Measurements from ENCODE around the gene CAD. TPM values are rescaled to one million over a fixed set of nuclear protein-coding genes. Genes with fewer than 3 reads are reported as not detected.

Gene CAD
- total and polyA plus RNA-seq, 2 donors (not counting 3 experiments of a cell fraction or from before 2014, with no cell fraction given) = 60.3 to 91.4 TPM

DNA sequence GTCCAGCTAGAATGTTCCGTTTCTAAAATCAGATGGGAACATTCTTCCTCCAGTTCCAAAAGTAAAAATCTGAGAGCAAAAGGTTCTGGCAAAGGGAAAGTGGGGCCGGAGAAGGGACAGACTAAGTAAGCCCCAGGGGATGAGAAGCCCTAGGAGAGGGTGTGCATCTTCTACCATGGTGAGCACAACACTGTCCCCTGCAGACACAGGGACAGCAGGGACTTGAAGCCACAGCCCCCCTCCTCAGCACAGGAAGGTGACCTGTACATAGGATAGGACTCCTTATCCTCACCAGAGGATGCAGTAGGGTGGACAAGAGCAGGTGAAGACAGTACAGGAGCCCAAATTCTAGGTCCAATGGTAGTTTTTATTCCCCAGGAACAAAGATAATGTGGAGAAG is 17.9 kb upstream of the CAD start:
- Histone ChIP-seq H3K9me1 (replicated peaks; ENCODE audit: control insufficient read depth, extremely low read depth, insufficient read depth, low read length) (no peaks in the 10 kb centered on the region), H3K4me2 (ENCODE audit: insufficient read depth, low read length) (no peak overlapping the region), H3K27ac (ENCODE audit: insufficient read depth, low read depth, low read length) (no peak overlapping the region), H3K4me3 (replicated peaks in 1 of 3; ENCODE audit: insufficient read depth in 1 of 3, low read depth in 1 of 3, low read length in 3 of 3) (no peak overlapping the region), H3K4me1 (ENCODE audit: control insufficient read depth, extremely low read depth, insufficient read depth, low read length) (no peaks in the 10 kb centered on the region), H3K36me3 (ENCODE audit: control insufficient read depth in 2 of 2, extremely low read depth in 1 of 2, insufficient read depth in 2 of 2, low read length in 2 of 2) (peaks cover 10 to 24% of the 10 kb centered on the region in 2 experiments), H3K9me3 (replicated peaks; ENCODE audit: control insufficient read depth, insufficient read depth, low read length) (no peaks in the 10 kb centered on the region), H3K27me3 (ENCODE audit: control insufficient read depth in 2 of 2, insufficient read depth in 2 of 2, low read length in 2 of 2) (no peaks in the 10 kb centered on the region), H4K20me1 (replicated peaks; ENCODE audit: control insufficient read depth, extremely low read depth, insufficient read depth, low read length) (no peaks in the 10 kb centered on the region), H3K9ac (replicated peaks; ENCODE audit: extremely low read depth, insufficient read depth, low read length) (no peak overlapping the region), H3K79me2 (ENCODE audit: control insufficient read depth, insufficient read depth, low read length) (no peaks in the 10 kb centered on the region), H2AFZ (ENCODE audit: low read depth, low read length) (no peak overlapping the region)
- CTCF ChIA-PET = interaction anchor here (0.8 kb wide), 1 partner anchor 104 kb away, joined by 3 read pairs; no protein-coding TSS in a partner anchor
- dilution Hi-C loops (cut with MboI; ENCODE audit: extremely low pct_ligation_motif_present, low sequenced_read_pairs) = no loop called here
- intact Hi-C loops (cut with micrococcal nuclease) = no loop called here
- POLR2A ChIA-PET = no interaction called here
- DNase-seq (ENCODE audit: low read depth, low spot score) (no peak), FAIRE-seq (no peak)
- TF ChIP-seq FOS (IDR thresholded peaks at IDR 0.05; ENCODE audit: borderline replicate concordance, insufficient read depth, low read length) (no peak), EZH2 (IDR thresholded peaks at IDR 0.05; ENCODE audit: borderline replicate concordance, low read depth, low read length, severe bottlenecking) (no peak), POLR2A (IDR thresholded peaks at IDR 0.05; ENCODE audit: low read depth, low read length) (no peak), GATA2 (IDR thresholded peaks at IDR 0.05; ENCODE audit: insufficient read depth, insufficient read length, low read depth, low read length) (no peak), JUN (IDR thresholded peaks at IDR 0.05; ENCODE audit: borderline replicate concordance, insufficient read depth, insufficient read length, low read depth) (no peak), MYC (IDR thresholded peaks at IDR 0.05; ENCODE audit: low read depth, low read length) (no peak), POLR2AphosphoS5 (IDR thresholded peaks at IDR 0.05; ENCODE audit: insufficient read depth, low read depth, low read length) (no peak)
- TF ChIP-seq, protein P1, sequence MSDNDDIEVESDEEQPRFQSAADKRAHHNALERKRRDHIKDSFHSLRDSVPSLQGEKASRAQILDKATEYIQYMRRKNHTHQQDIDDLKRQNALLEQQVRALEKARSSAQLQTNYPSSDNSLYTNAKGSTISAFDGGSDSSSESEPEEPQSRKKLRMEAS (IDR thresholded peaks at IDR 0.05; ENCODE audit: insufficient read depth, insufficient read length) = no peak
- TF ChIP-seq, protein P2, sequence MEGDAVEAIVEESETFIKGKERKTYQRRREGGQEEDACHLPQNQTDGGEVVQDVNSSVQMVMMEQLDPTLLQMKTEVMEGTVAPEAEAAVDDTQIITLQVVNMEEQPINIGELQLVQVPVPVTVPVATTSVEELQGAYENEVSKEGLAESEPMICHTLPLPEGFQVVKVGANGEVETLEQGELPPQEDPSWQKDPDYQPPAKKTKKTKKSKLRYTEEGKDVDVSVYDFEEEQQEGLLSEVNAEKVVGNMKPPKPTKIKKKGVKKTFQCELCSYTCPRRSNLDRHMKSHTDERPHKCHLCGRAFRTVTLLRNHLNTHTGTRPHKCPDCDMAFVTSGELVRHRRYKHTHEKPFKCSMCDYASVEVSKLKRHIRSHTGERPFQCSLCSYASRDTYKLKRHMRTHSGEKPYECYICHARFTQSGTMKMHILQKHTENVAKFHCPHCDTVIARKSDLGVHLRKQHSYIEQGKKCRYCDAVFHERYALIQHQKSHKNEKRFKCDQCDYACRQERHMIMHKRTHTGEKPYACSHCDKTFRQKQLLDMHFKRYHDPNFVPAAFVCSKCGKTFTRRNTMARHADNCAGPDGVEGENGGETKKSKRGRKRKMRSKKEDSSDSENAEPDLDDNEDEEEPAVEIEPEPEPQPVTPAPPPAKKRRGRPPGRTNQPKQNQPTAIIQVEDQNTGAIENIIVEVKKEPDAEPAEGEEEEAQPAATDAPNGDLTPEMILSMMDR (IDR thresholded peaks at IDR 0.05; ENCODE audit: extremely low read depth in 1 of 2, insufficient read depth in 1 of 2, low read depth in 1 of 2, low read length in 2 of 2) = no peak
- no TSS peak for BruUV-seq (replicated peaks)
